GM12891 (cell line): ENCODE data around the gene DPP10.

Experiments
- POLR2A ChIP-seq: IDR thresholded peaks from 2 replicates; pipeline ENCODE4 v1.6.1; 2011; ENCODE audit warnings: low read depth, low read length, control low read depth
- POLR2AphosphoS5 ChIP-seq: IDR thresholded peaks from 2 replicates; pipeline ENCODE4 v1.6.1; 2011; ENCODE audit warnings: low read depth, low read length, control low read depth
- TAF1 ChIP-seq: IDR thresholded peaks from 2 replicates; pipeline ENCODE4 v1.6.1; 2011; ENCODE audit warnings: low read depth, low read length, control low read depth

GRCh38 chr2:115083225-115083624, 640.8 kb downstream of the DPP10 start:
- TF ChIP-seq TAF1: no peak
- TF ChIP-seq POLR2AphosphoS5: no peak
- no peak for TF ChIP-seq POLR2A
